PFSK-1 (cell line): ENCODE data around the gene TNFRSF1B.

ENCODE experiments used
- FOXP2 ChIP-seq: optimal IDR thresholded peaks from 2 replicates; pipeline ENCODE3; 2011; ENCODE audit warnings: borderline replicate concordance, control low read depth, inconsistent platforms; ENCODE audit not compliant: insufficient read depth; ENCODE audit errors: extremely low read length, extremely low read depth
- POLR2AphosphoS5 ChIP-seq: IDR thresholded peaks from 2 replicates; pipeline ENCODE4 v1.6.1; 2012; ENCODE audit warnings: low read depth, mild to moderate bottlenecking, control low read depth, low read length, moderate library complexity
- REST ChIP-seq, 2 experiments: IDR thresholded peaks; 2 replicates each; pipeline versions ENCODE4 v1.6.1 to v1.8.0; 2011 to 2012; ENCODE audit warnings: low read depth in 2 of 2, low read length in 2 of 2, control low read depth in 1 of 2, inconsistent platforms in 1 of 2, mild to moderate bottlenecking in 1 of 2, moderate library complexity in 1 of 2; ENCODE audit not compliant: insufficient read depth in 1 of 2
- SIN3A ChIP-seq: IDR thresholded peaks from 2 replicates; pipeline ENCODE4 v1.6.1; 2012; ENCODE audit warnings: mild to moderate bottlenecking, low read length, moderate library complexity, borderline replicate concordance; ENCODE audit not compliant: insufficient read depth
- TAF1 ChIP-seq: IDR thresholded peaks from 2 replicates; pipeline ENCODE4 v1.6.1; 2012; ENCODE audit warnings: low read length, control low read depth, borderline replicate concordance; ENCODE audit not compliant: insufficient read depth

TNFRSF1B gene

GRCh38 chr1:12173041-12173509, 6.3 kb downstream of the TNFRSF1B start:
- TF ChIP-seq FOXP2, result no peak
- TF ChIP-seq POLR2AphosphoS5, result no peak
- no peak for TF ChIP-seq SIN3A
- no peak for TF ChIP-seq TAF1
- no peak for TF ChIP-seq REST (IDR thresholded peaks at IDR 0.05; ENCODE audit: insufficient read depth in 1 of 2, low read depth in 2 of 2, low read length in 2 of 2)

GRCh38 chr1:12173631-12174121, 6.9 kb downstream of the TNFRSF1B start:
- TF ChIP-seq TAF1 (no peak), FOXP2 (no peak), REST (IDR thresholded peaks at IDR 0.05; ENCODE audit: insufficient read depth in 1 of 2, low read depth in 2 of 2, low read length in 2 of 2) (no peak), SIN3A (no peak), POLR2AphosphoS5 (no peak)

GRCh38 chr1:12174924-12175810, 8.4 kb downstream of the TNFRSF1B start:
- TF ChIP-seq FOXP2, result no peak
- TF ChIP-seq REST (IDR thresholded peaks at IDR 0.05; ENCODE audit: insufficient read depth in 1 of 2, low read depth in 2 of 2, low read length in 2 of 2), result no peak
- no peak for TF ChIP-seq TAF1
- TF ChIP-seq SIN3A, result no peak
- no peak for TF ChIP-seq POLR2AphosphoS5

- TF ChIP-seq POLR2AphosphoS5 (no peak), TAF1 (no peak), SIN3A (no peak), REST (IDR thresholded peaks at IDR 0.05; ENCODE audit: insufficient read depth in 1 of 2, low read depth in 2 of 2, low read length in 2 of 2) (no peak), FOXP2 (no peak)
Measured at GRCh38 chr1:12176298-12177118, 9.7 kb downstream of the TNFRSF1B start.
